HUES48 (cell line): Measurements from ENCODE around the gene CACFD1.
A peak's percentile ranks its signal among the peaks of the same experiment; 100 is the strongest.

Source experiments
- H3K27ac ChIP-seq: one replicate; pipeline ENCODE4 v1.7.0; 2013; ENCODE audit warnings: low read depth, low read length, inconsistent platforms
- H3K27me3 ChIP-seq: 2 replicates; pipeline ENCODE4 v1.6.1; 2013; ENCODE audit warnings: mild to moderate bottlenecking, low read length; ENCODE audit not compliant: control insufficient read depth, insufficient read depth
- H3K36me3 ChIP-seq: 2 replicates; pipeline ENCODE4 v1.6.1; 2013; ENCODE audit warnings: low read length; ENCODE audit not compliant: control insufficient read depth, insufficient read depth
- H3K4me1 ChIP-seq: 2 replicates; pipeline ENCODE4 v1.6.1; 2013; ENCODE audit warnings: mild to moderate bottlenecking, low read length; ENCODE audit not compliant: control insufficient read depth, insufficient read depth
- H3K4me3 ChIP-seq: 2 replicates; pipeline ENCODE4 v1.5.1; 2013; ENCODE audit warnings: mild to moderate bottlenecking, low read depth, low read length
- H3K9ac ChIP-seq: 2 replicates; pipeline ENCODE4 v1.6.1; 2013; ENCODE audit warnings: mild to moderate bottlenecking, low read depth, low read length, moderate library complexity
- H3K9me3 ChIP-seq: 2 replicates; pipeline ENCODE4 v1.6.1; 2013; ENCODE audit warnings: low read length; ENCODE audit not compliant: control insufficient read depth, insufficient read depth

CACFD1 gene

GRCh38 chr9:133459476-133460404 is at the start of gene CACFD1:
TSS of gene CACFD1 (plus strand) at chr9:133459978. CDS start at chr9:133460067, 89 bp downstream.
- peak within 1 kb of the TSS; percentile 93 for H3K4me3 ChIP-seq
- H3K36me3 ChIP-seq, result 0 out of 2 replicates have a peak, but pooled peaks cover 4% of the 10 kb centered on the region
- no peaks in the 10 kb centered on the region for H3K9me3 ChIP-seq
- peak within 1 kb of the TSS; percentile 87 for H3K9ac ChIP-seq
- peak within 1 kb of the TSS; percentile 95 for H3K27ac ChIP-seq
- H3K4me1 ChIP-seq, result peaks cover 14% of the 10 kb centered on the region
- no peaks in the 10 kb centered on the region for H3K27me3 ChIP-seq

- Histone ChIP-seq H3K27ac (no peak overlapping the region), H3K27me3 (no peaks in the 10 kb centered on the region), H3K9ac (no peak overlapping the region), H3K4me1 (peaks cover 12% of the 10 kb centered on the region; the same call in 1 of the 2 replicates), H3K36me3 (peaks cover 59% of the 10 kb centered on the region), H3K4me3 (no peak overlapping the region), H3K9me3 (no peaks in the 10 kb centered on the region)
These were observed 44.6 kb upstream of the CACFD1 start for GRCh38 chr9:133415170-133415569.

GRCh38 chr9:133417541-133418461 is 42.0 kb upstream of the CACFD1 start, which contains the start of gene REXO4:
TSS of gene REXO4 (minus strand) at chr9:133418010. CDS start at chr9:133417844, 166 bp downstream.
- H3K36me3 ChIP-seq, result peaks cover 33% of the 10 kb centered on the region
- peak within 1 kb of the TSS; percentile 71 for H3K9ac ChIP-seq
- H3K4me1 ChIP-seq, result peaks cover 12% of the 10 kb centered on the region
- H3K27ac ChIP-seq, result peak within 1 kb of the TSS; percentile 98
- peak within 1 kb of the TSS; percentile 75 for H3K4me3 ChIP-seq
- H3K27me3 ChIP-seq, result no peaks in the 10 kb centered on the region
- H3K9me3 ChIP-seq, result no peaks in the 10 kb centered on the region

GRCh38 chr9:133419005-133419404 is 40.8 kb upstream of the CACFD1 start:
- Histone ChIP-seq H3K4me3 (peak overlapping the region; percentile 75), H3K4me1 (peaks cover 12% of the 10 kb centered on the region), H3K9me3 (no peaks in the 10 kb centered on the region), H3K27ac (no peak overlapping the region), H3K9ac (0 out of 2 replicates have a peak overlapping the region, but pooled peaks have one; percentile 71), H3K36me3 (peaks cover 21% of the 10 kb centered on the region), H3K27me3 (no peaks in the 10 kb centered on the region)

- Histone ChIP-seq H3K4me1 (peaks cover 12% of the 10 kb centered on the region), H3K36me3 (peaks cover 7% of the 10 kb centered on the region), H3K27ac (no peak overlapping the region), H3K9ac (0 out of 2 replicates have a peak overlapping the region, but pooled peaks have one; percentile 3), H3K27me3 (no peaks in the 10 kb centered on the region), H3K9me3 (no peaks in the 10 kb centered on the region), H3K4me3 (no peak overlapping the region)
These were observed 39.4 kb upstream of the CACFD1 start for GRCh38 chr9:133420392-133420827.

- Histone ChIP-seq H3K9me3 (no peaks in the 10 kb centered on the region), H3K27ac (no peak within 1 kb of the TSS), H3K4me1 (peaks cover 9% of the 10 kb centered on the region), H3K36me3 (0 out of 2 replicates have a peak, but pooled peaks cover 4% of the 10 kb centered on the region), H3K9ac (no peak within 1 kb of the TSS), H3K4me3 (no peak within 1 kb of the TSS), H3K27me3 (no peaks in the 10 kb centered on the region)
These were observed 37.9 kb upstream of the CACFD1 start, which contains the start of gene ADAMTS13 for GRCh38 chr9:133421615-133422542. TSS of gene ADAMTS13 (plus strand) at chr9:133422367. CDS start at chr9:133422444, 77 bp downstream.

GRCh38 chr9:133423216-133423615 is 36.6 kb upstream of the CACFD1 start:
- Histone ChIP-seq H3K27me3 (0 out of 2 replicates have a peak, but pooled peaks cover 4% of the 10 kb centered on the region), H3K9ac (no peak overlapping the region), H3K36me3 (peaks cover 4% of the 10 kb centered on the region; the same call in 1 of the 2 replicates), H3K4me1 (peaks cover 15% of the 10 kb centered on the region), H3K4me3 (no peak overlapping the region), H3K27ac (no peak overlapping the region), H3K9me3 (no peaks in the 10 kb centered on the region)

GRCh38 chr9:133424187-133424586 is 35.6 kb upstream of the CACFD1 start:
- Histone ChIP-seq H3K4me3 (no peak overlapping the region), H3K4me1 (peaks cover 12% of the 10 kb centered on the region), H3K9me3 (no peaks in the 10 kb centered on the region), H3K27me3 (0 out of 2 replicates have a peak, but pooled peaks cover 4% of the 10 kb centered on the region), H3K27ac (no peak overlapping the region), H3K9ac (no peak overlapping the region), H3K36me3 (peaks cover 4% of the 10 kb centered on the region; the same call in 1 of the 2 replicates)

GRCh38 chr9:133425049-133425632 is 34.6 kb upstream of the CACFD1 start:
- Histone ChIP-seq H3K27ac (no peak overlapping the region), H3K9ac (no peak overlapping the region), H3K4me1 (peaks cover 7% of the 10 kb centered on the region), H3K36me3 (peaks cover 4% of the 10 kb centered on the region; the same call in 1 of the 2 replicates), H3K9me3 (no peaks in the 10 kb centered on the region), H3K27me3 (peaks cover 9% of the 10 kb centered on the region), H3K4me3 (no peak overlapping the region)
